HepG2 (cell line): ENCODE measurements around the gene SLC27A1. TPM values are rescaled to one million over a fixed set of nuclear protein-coding genes. Genes with fewer than 3 reads are reported as not detected.

Experiments used
- KDM2A ChIP-seq: sonication (generic); formaldehyde crosslinking; IDR thresholded peaks from 2 replicates; pipeline ENCODE4 v1.4.0; 2020; ENCODE audit warnings: low read depth, missing genetic modification reagents, borderline replicate concordance
- KDM3A ChIP-seq: IDR thresholded peaks from 2 replicates; pipeline ENCODE4 v1.6.1; 2018; ENCODE audit warnings: low read depth, missing compliant biosample characterization
- MAZ ChIP-seq, 2 experiments: sonication (generic) in 1 of 2; formaldehyde crosslinking in 1 of 2; IDR thresholded peaks; 2 replicates each; pipeline versions ENCODE4 v1.5.0 to v1.6.1; 2012 to 2020; ENCODE audit warnings: low read depth in 2 of 2, mild to moderate bottlenecking in 2 of 2, borderline replicate concordance in 1 of 2, improper control_type of control experiment in 1 of 2, low read length in 1 of 2, missing genetic modification reagents in 1 of 2, moderate library complexity in 1 of 2
- NONO ChIP-seq, 2 experiments: fragments of 450-650 bp in 1 of 2; sonication (generic) in 1 of 2; formaldehyde crosslinking in 1 of 2; IDR thresholded peaks in 1 of 2; conservative IDR thresholded peaks in 1 of 2; 2 replicates each; pipeline versions ENCODE4 v1.6.1 to v1.8.0; 2017 to 2022; ENCODE audit warnings: mild to moderate bottlenecking in 1 of 2, missing genetic modification reagents in 1 of 2, moderate library complexity in 1 of 2
- REPIN1 ChIP-seq: sonication (generic); formaldehyde crosslinking; IDR thresholded peaks from 2 replicates; pipeline ENCODE4 v1.8.0; 2022; ENCODE audit warnings: missing genetic modification reagents, low read depth, mild to moderate bottlenecking, borderline replicate concordance
- SMAD9 ChIP-seq: sonication (generic); formaldehyde crosslinking; IDR thresholded peaks from 2 replicates; pipeline ENCODE4 v1.5.1; 2020; ENCODE audit warnings: mild to moderate bottlenecking, missing genetic modification reagents
- STAG1 ChIP-seq: sonication (generic); formaldehyde crosslinking; IDR thresholded peaks from 2 replicates; pipeline ENCODE4 v1.4.0; 2020; ENCODE audit warnings: missing genetic modification reagents
- ZBTB3 ChIP-seq: sonication (generic); formaldehyde crosslinking; IDR thresholded peaks from 2 replicates; pipeline ENCODE4 v1.4.0; 2020; ENCODE audit warnings: low read depth, mild to moderate bottlenecking, moderate library complexity, missing genetic modification reagents, borderline replicate concordance
- ZBTB42 ChIP-seq: sonication (generic); formaldehyde crosslinking; IDR thresholded peaks from 2 replicates; pipeline ENCODE4 v1.5.0; 2020; ENCODE audit warnings: mild to moderate bottlenecking, missing genetic modification reagents
- ZFYVE20 ChIP-seq: sonication (generic); formaldehyde crosslinking; IDR thresholded peaks from 2 replicates; pipeline ENCODE4 v1.8.0; 2023; ENCODE audit warnings: low read depth, mild to moderate bottlenecking, moderate library complexity, missing genetic modification reagents, borderline replicate concordance
- ZNF224 ChIP-seq: sonication (generic); formaldehyde crosslinking; IDR thresholded peaks from 2 replicates; pipeline ENCODE4 v1.5.0; 2020; ENCODE audit warnings: mild to moderate bottlenecking, missing genetic modification reagents
- ZNF317 ChIP-seq: sonication (generic); formaldehyde crosslinking; IDR thresholded peaks from 2 replicates; pipeline ENCODE4 v1.5.0; 2020; ENCODE audit warnings: mild to moderate bottlenecking, missing genetic modification reagents
- ZNF329 ChIP-seq: sonication (generic); formaldehyde crosslinking; IDR thresholded peaks from 2 replicates; pipeline ENCODE4 v1.9.0; 2021; ENCODE audit warnings: low read depth, mild to moderate bottlenecking, missing genetic modification reagents
- ZSCAN25 ChIP-seq: sonication (generic); formaldehyde crosslinking; IDR thresholded peaks from 2 replicates; pipeline ENCODE4 v1.8.0; 2022; ENCODE audit warnings: mild to moderate bottlenecking, missing genetic modification reagents
- polyA plus RNA-seq, 8 experiments: library from polyadenylated mRNA; depleted of rRNA in 3 of 8; stranded (reverse) in 7 of 8; unstranded in 1 of 8; fragments of >200 nt; fragmentation: Illumina TruSeq in 4 of 8; extraction: Trizol in 4 of 8; gene quantifications; 2 replicates each; pipeline versions ENCODE4 v1.2.1 to v1.2.3, GENCODE V29; 2011 to 2016; ENCODE audit warnings: low read depth in 4 of 8, missing spikeins in 1 of 8, mixed read lengths in 1 of 8; ENCODE audit not compliant: insufficient read depth in 1 of 8
- total RNA-seq, 5 experiments: library from RNA; depleted of rRNA; stranded (reverse); fragments of >200 nt; fragmentation: Illumina TruSeq; extraction: Trizol; gene quantifications; 2 replicates each; pipeline ENCODE4 v1.2.3, GENCODE V29; 2016; ENCODE audit warnings: low read depth in 1 of 5
- TF ChIP-seq, protein P1 (sequence below): sonication (generic); formaldehyde crosslinking; IDR thresholded peaks from 2 replicates; pipeline ENCODE4 v1.8.1; 2023; ENCODE audit warnings: mild to moderate bottlenecking, missing genetic modification reagents
- TF ChIP-seq, protein P2 (sequence below): sonication (generic); formaldehyde crosslinking; IDR thresholded peaks from 2 replicates; pipeline ENCODE4 v1.4.0; 2020; ENCODE audit warnings: missing genetic modification reagents
- TF ChIP-seq, protein P3 (sequence below): IDR thresholded peaks from 2 replicates; pipeline ENCODE4 v1.6.1; 2012; ENCODE audit warnings: low read depth, low read length, improper control_type of control experiment
- TF ChIP-seq, protein P4 (sequence below): sonication (generic); formaldehyde crosslinking; IDR thresholded peaks from 2 replicates; pipeline ENCODE4 v1.4.0; 2020; ENCODE audit warnings: mild to moderate bottlenecking, low read depth, missing genetic modification reagents
- TF ChIP-seq, protein P5 (sequence below): sonication (generic); formaldehyde crosslinking; IDR thresholded peaks from 2 replicates; pipeline ENCODE4 v1.8.1; 2023; ENCODE audit warnings: mild to moderate bottlenecking, missing genetic modification reagents, borderline replicate concordance
- TF ChIP-seq, protein P6 (sequence below): IDR thresholded peaks from 2 replicates; pipeline ENCODE4 v1.6.1; 2018; ENCODE audit warnings: missing genetic modification reagents

Gene SLC27A1
- total and polyA plus RNA-seq, 2 of the 13 experiments (the other 11 are each of a cell fraction or from before 2014, with no cell fraction given), result 4.1 to 8.8 TPM

DNA sequence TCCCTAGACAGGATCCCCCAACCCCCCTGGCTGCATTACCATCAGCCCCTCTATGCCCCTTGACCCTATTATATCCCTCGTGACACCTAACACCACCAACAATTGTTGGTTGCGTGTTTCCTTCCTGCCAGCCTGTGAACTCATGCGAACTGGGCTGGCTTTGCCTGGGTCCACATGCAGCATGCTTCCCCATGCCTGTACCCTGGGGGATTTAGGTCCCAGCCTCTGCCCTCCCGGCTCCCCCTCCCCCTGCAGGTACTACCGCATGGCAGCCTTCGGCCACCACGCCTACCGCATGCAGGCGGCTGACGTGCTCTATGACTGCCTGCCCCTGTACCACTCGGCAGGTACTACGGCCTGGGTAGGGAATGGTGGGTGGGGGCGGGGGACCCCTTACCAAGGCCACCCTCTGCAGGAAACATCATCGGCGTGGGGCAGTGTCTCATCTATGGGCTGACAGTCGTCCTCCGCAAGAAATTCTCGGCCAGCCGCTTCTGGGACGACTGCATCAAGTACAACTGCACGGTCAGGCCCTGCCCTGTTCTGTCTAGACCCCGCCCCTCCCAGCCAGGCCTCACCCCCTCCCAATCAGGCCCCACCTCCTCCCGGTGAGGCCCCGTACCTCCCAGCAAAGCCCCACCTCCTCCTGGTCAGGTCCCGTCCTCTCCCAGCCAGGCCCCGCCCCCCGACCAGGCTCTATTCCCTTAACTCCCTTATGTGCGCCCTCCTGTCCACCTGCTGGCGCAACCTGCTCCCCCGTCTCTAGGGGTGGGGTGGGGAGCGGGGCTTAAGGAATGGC is 18.5 kb downstream of the SLC27A1 start (continued):
- TF ChIP-seq, protein P1, sequence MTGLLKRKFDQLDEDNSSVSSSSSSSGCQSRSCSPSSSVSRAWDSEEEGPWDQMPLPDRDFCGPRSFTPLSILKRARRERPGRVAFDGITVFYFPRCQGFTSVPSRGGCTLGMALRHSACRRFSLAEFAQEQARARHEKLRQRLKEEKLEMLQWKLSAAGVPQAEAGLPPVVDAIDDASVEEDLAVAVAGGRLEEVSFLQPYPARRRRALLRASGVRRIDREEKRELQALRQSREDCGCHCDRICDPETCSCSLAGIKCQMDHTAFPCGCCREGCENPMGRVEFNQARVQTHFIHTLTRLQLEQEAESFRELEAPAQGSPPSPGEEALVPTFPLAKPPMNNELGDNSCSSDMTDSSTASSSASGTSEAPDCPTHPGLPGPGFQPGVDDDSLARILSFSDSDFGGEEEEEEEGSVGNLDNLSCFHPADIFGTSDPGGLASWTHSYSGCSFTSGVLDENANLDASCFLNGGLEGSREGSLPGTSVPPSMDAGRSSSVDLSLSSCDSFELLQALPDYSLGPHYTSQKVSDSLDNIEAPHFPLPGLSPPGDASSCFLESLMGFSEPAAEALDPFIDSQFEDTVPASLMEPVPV (CRISPR knock-in tag), result peak; percentile 59; the same call in 1 of the 2 replicates
- TF ChIP-seq KDM3A (CRISPR knock-in tag) (0 out of 2 replicates have a peak, but pooled peaks have one; percentile 53), NONO (IDR thresholded peaks at IDR 0.05) (no peak), NONO (CRISPR knock-in tag; conservative IDR thresholded peaks at IDR 0.05) (0 out of 2 replicates have a peak, but pooled peaks have one; percentile 25), KDM2A (CRISPR knock-in tag) (peak; percentile 28; the same call in 1 of the 2 replicates), ZFYVE20 (no peak), ZNF329 (CRISPR knock-in tag) (no peak), ZSCAN25 (CRISPR knock-in tag) (no peak), REPIN1 (CRISPR knock-in tag) (0 out of 2 replicates have a peak, but pooled peaks have one; percentile 26), ZBTB42 (no peak), ZNF317 (CRISPR knock-in tag) (no peak), SMAD9 (CRISPR knock-in tag) (no peak), STAG1 (CRISPR knock-in tag) (no peak), ZNF224 (CRISPR knock-in tag) (no peak), MAZ (IDR thresholded peaks at IDR 0.05; ENCODE audit: borderline replicate concordance, low read depth, low read length) (peak; percentile 51; the same call in 1 of the 2 replicates), MAZ (CRISPR knock-in tag; IDR thresholded peaks at IDR 0.05; ENCODE audit: low read depth) (no peak), ZBTB3 (CRISPR knock-in tag) (no peak)
- TF ChIP-seq, protein P2, sequence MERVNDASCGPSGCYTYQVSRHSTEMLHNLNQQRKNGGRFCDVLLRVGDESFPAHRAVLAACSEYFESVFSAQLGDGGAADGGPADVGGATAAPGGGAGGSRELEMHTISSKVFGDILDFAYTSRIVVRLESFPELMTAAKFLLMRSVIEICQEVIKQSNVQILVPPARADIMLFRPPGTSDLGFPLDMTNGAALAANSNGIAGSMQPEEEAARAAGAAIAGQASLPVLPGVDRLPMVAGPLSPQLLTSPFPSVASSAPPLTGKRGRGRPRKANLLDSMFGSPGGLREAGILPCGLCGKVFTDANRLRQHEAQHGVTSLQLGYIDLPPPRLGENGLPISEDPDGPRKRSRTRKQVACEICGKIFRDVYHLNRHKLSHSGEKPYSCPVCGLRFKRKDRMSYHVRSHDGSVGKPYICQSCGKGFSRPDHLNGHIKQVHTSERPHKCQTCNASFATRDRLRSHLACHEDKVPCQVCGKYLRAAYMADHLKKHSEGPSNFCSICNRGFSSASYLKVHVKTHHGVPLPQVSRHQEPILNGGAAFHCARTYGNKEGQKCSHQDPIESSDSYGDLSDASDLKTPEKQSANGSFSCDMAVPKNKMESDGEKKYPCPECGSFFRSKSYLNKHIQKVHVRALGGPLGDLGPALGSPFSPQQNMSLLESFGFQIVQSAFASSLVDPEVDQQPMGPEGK, result peak; percentile 64; the same call in 1 of the 2 replicates
- TF ChIP-seq, protein P3, sequence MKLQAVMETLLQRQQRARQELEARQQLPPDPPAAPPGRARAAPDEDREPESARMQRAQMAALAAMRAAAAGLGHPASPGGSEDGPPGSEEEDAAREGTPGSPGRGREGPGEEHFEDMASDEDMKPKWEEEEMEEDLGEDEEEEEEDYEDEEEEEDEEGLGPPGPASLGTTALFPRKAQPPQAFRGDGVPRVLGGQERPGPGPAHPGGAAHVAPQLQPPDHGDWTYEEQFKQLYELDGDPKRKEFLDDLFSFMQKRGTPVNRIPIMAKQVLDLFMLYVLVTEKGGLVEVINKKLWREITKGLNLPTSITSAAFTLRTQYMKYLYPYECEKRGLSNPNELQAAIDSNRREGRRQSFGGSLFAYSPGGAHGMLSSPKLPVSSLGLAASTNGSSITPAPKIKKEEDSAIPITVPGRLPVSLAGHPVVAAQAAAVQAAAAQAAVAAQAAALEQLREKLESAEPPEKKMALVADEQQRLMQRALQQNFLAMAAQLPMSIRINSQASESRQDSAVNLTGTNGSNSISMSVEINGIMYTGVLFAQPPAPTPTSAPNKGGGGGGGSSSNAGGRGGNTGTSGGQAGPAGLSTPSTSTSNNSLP, result no peak
- TF ChIP-seq, protein P4, sequence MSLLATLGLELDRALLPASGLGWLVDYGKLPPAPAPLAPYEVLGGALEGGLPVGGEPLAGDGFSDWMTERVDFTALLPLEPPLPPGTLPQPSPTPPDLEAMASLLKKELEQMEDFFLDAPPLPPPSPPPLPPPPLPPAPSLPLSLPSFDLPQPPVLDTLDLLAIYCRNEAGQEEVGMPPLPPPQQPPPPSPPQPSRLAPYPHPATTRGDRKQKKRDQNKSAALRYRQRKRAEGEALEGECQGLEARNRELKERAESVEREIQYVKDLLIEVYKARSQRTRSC (CRISPR knock-in tag), result no peak
- TF ChIP-seq, protein P5, sequence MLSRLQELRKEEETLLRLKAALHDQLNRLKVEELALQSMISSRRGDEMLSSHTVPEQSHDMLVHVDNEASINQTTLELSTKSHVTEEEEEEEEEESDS (CRISPR knock-in tag), result no peak
- TF ChIP-seq, protein P6, sequence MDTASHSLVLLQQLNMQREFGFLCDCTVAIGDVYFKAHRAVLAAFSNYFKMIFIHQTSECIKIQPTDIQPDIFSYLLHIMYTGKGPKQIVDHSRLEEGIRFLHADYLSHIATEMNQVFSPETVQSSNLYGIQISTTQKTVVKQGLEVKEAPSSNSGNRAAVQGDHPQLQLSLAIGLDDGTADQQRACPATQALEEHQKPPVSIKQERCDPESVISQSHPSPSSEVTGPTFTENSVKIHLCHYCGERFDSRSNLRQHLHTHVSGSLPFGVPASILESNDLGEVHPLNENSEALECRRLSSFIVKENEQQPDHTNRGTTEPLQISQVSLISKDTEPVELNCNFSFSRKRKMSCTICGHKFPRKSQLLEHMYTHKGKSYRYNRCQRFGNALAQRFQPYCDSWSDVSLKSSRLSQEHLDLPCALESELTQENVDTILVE (CRISPR knock-in tag), result no peak
